Progenitor cell of endocrine pancreas (in vitro differentiated cells): ENCODE results near the gene ARIH2. TPM values are rescaled to one million over a fixed set of nuclear protein-coding genes. Genes with fewer than 3 reads are reported as not detected.

Source experiments
- DNase-seq: peaks from one replicate; pipeline ENCODE4 v3.0.0; 2021; ENCODE audit warnings: low spot score; ENCODE audit not compliant: unreplicated experiment
- H3K27ac Mint-ChIP-seq: 2 replicates; pipeline ENCODE4 v1.8.0; 2021; ENCODE audit warnings: mild to moderate bottlenecking, moderate library complexity, mixed read lengths
- H3K27me3 Mint-ChIP-seq: 2 replicates; pipeline ENCODE4 v1.8.0; 2021; ENCODE audit warnings: mixed read lengths
- H3K36me3 Mint-ChIP-seq: 2 replicates; pipeline ENCODE4 v1.8.0; 2022; ENCODE audit warnings: mixed read lengths; ENCODE audit not compliant: insufficient read depth
- H3K4me1 Mint-ChIP-seq: 2 replicates; pipeline ENCODE4 v1.8.0; 2021; ENCODE audit warnings: low read depth, mixed read lengths
- H3K4me3 Mint-ChIP-seq: 2 replicates; pipeline ENCODE4 v1.8.0; 2021; ENCODE audit warnings: low read depth, mild to moderate bottlenecking, moderate library complexity, mixed read lengths
- H3K9me3 Mint-ChIP-seq: 2 replicates; pipeline ENCODE4 v1.8.0; 2021; ENCODE audit warnings: low read depth, mixed read lengths
- CTCF ChIP-seq: fragments of 200-600 bp; sonication (generic); IDR thresholded peaks from one replicate; pipeline ENCODE4 v1.5.0; 2021; ENCODE audit warnings: antibody characterized with exemption, mild to moderate bottlenecking; ENCODE audit not compliant: unreplicated experiment
- total RNA-seq: library from RNA; stranded (reverse); gene quantifications from 2 replicates; pipeline ENCODE4 v1.2.1, GENCODE V29; 2021

ARIH2 gene
- total RNA-seq, 1 donor from 2014 or later, result 105 TPM

- no peak for DNase-seq
- H3K27me3 Mint-ChIP-seq, result no peaks in the 10 kb centered on the region
- H3K9me3 Mint-ChIP-seq, result no peaks in the 10 kb centered on the region
- no peak overlapping the region for H3K27ac Mint-ChIP-seq
- H3K36me3 Mint-ChIP-seq, result peaks cover 6% of the 10 kb centered on the region
- no peak overlapping the region for H3K4me3 Mint-ChIP-seq
- no peak for TF ChIP-seq CTCF
- no peaks in the 10 kb centered on the region for H3K4me1 Mint-ChIP-seq
Measured at GRCh38 chr3:48970586-48970985, 51.9 kb downstream of the ARIH2 start.

GRCh38 chr3:48974076-48974864 is 55.6 kb downstream of the ARIH2 start:
- H3K4me1 Mint-ChIP-seq, result no peaks in the 10 kb centered on the region
- H3K36me3 Mint-ChIP-seq, result peaks cover 9% of the 10 kb centered on the region

GRCh38 chr3:48979451-48979850 is 60.8 kb downstream of the ARIH2 start:
- no peak for TF ChIP-seq CTCF
- H3K4me3 Mint-ChIP-seq, result no peak overlapping the region
- peaks cover 16% of the 10 kb centered on the region for H3K36me3 Mint-ChIP-seq
- H3K27ac Mint-ChIP-seq, result no peak overlapping the region
- H3K9me3 Mint-ChIP-seq, result no peaks in the 10 kb centered on the region
- H3K4me1 Mint-ChIP-seq, result no peaks in the 10 kb centered on the region
- H3K27me3 Mint-ChIP-seq, result no peaks in the 10 kb centered on the region
- no peak for DNase-seq

More at GRCh38 chr3:48974076-48974864, 55.6 kb downstream of the ARIH2 start:
- no peak overlapping the region for H3K4me3 Mint-ChIP-seq
- no peak overlapping the region for H3K27ac Mint-ChIP-seq
- no peak for TF ChIP-seq CTCF
- DNase-seq, result no peak
- no peaks in the 10 kb centered on the region for H3K9me3 Mint-ChIP-seq
- no peaks in the 10 kb centered on the region for H3K27me3 Mint-ChIP-seq

- H3K27ac Mint-ChIP-seq, result no peak overlapping the region
Measured at GRCh38 chr3:48980295-48980694, 61.7 kb downstream of the ARIH2 start.

GRCh38 chr3:48982016-48982415 is 63.4 kb downstream of the ARIH2 start:
- no peak for DNase-seq
- no peaks in the 10 kb centered on the region for H3K4me1 Mint-ChIP-seq
- peaks cover 14% of the 10 kb centered on the region for H3K36me3 Mint-ChIP-seq
- no peaks in the 10 kb centered on the region for H3K27me3 Mint-ChIP-seq
- no peak for TF ChIP-seq CTCF
- no peak overlapping the region for H3K4me3 Mint-ChIP-seq
- H3K27ac Mint-ChIP-seq, result no peak overlapping the region
- H3K9me3 Mint-ChIP-seq, result no peaks in the 10 kb centered on the region

More at GRCh38 chr3:48980295-48980694, 61.7 kb downstream of the ARIH2 start:
- H3K9me3 Mint-ChIP-seq, result no peaks in the 10 kb centered on the region
- no peaks in the 10 kb centered on the region for H3K27me3 Mint-ChIP-seq
- DNase-seq, result no peak
- peaks cover 14% of the 10 kb centered on the region for H3K36me3 Mint-ChIP-seq
- no peak for TF ChIP-seq CTCF
- no peaks in the 10 kb centered on the region for H3K4me1 Mint-ChIP-seq
- no peak overlapping the region for H3K4me3 Mint-ChIP-seq
